MG63 (cell line): Measurements from ENCODE around the gene GASK1A. TPM values are rescaled to one million over a fixed set of nuclear protein-coding genes. Genes with fewer than 3 reads are reported as not detected.
"Not testable (repeated sequence)": the region's sequence is repeated elsewhere in the genome, so short reads cannot be mapped to it uniquely, and the experiment has no call there.

Source experiments
- DNase-seq: peaks from one replicate; pipeline ENCODE4 v3.0.0-alpha.2; 2020
- H3K27me3 ChIP-seq: fragments of 250-450 bp; sonication (Bioruptor Pico); 2 replicates; pipeline ENCODE4 v1.5.1; 2020; ENCODE audit warnings: mild to moderate bottlenecking, moderate library complexity
- H3K36me3 ChIP-seq: fragments of 250-450 bp; sonication (Bioruptor Pico); 2 replicates; pipeline ENCODE4 v1.5.1; 2020; ENCODE audit warnings: mild to moderate bottlenecking, moderate library complexity
- H3K4me3 ChIP-seq: fragments of 250-450 bp; sonication (Bioruptor Pico); 2 replicates; pipeline ENCODE4 v1.5.1; 2020; ENCODE audit warnings: mild to moderate bottlenecking, moderate library complexity
- H3K9me3 ChIP-seq: fragments of 250-450 bp; sonication (Bioruptor Pico); 2 replicates; pipeline ENCODE4 v1.5.1; 2020; ENCODE audit warnings: mild to moderate bottlenecking, moderate library complexity
- total RNA-seq: library from RNA; depleted of rRNA; stranded (reverse); fragments of >200 nt; shearing (Covaris generic); gene quantifications from 2 replicates; pipeline ENCODE4 v1.2.3, GENCODE V29; 2014; ENCODE audit warnings: low replicate concordance

Gene GASK1A
- total RNA-seq, 1 experiment from 2014 or later = not detected

- no peak for DNase-seq
- Histone ChIP-seq H3K9me3 (no peaks in the 10 kb centered on the region), H3K4me3 (no peak overlapping the region), H3K36me3 (no peaks in the 10 kb centered on the region), H3K27me3 (no peaks in the 10 kb centered on the region)
These were observed 53.8 kb downstream of the GASK1A start for GRCh38 chr3:43032646-43033628.

GRCh38 chr3:43034200-43034599 is 55.1 kb downstream of the GASK1A start:
- Histone ChIP-seq H3K4me3 (no peak overlapping the region), H3K36me3 (no peaks in the 10 kb centered on the region), H3K9me3 (no peaks in the 10 kb centered on the region), H3K27me3 (no peaks in the 10 kb centered on the region)
- DNase-seq = no peak

GRCh38 chr3:43034911-43035310 is 55.8 kb downstream of the GASK1A start:
- H3K27me3 ChIP-seq = no peaks in the 10 kb centered on the region
- no peaks in the 10 kb centered on the region for H3K36me3 ChIP-seq
- DNase-seq = no peak
- H3K4me3 ChIP-seq = no peak overlapping the region
- no peaks in the 10 kb centered on the region for H3K9me3 ChIP-seq

- no peaks in the 10 kb centered on the region for H3K9me3 ChIP-seq
- no peak for DNase-seq
- no peaks in the 10 kb centered on the region for H3K36me3 ChIP-seq
These were observed 56.8 kb downstream of the GASK1A start for GRCh38 chr3:43035801-43036365.

GRCh38 chr3:43036621-43037423 is 57.7 kb downstream of the GASK1A start:
- H3K9me3 ChIP-seq = no peaks in the 10 kb centered on the region
- DNase-seq = no peak
- no peaks in the 10 kb centered on the region for H3K27me3 ChIP-seq
- no peaks in the 10 kb centered on the region for H3K36me3 ChIP-seq
- H3K4me3 ChIP-seq = no peak overlapping the region

More at GRCh38 chr3:43035801-43036365, 56.8 kb downstream of the GASK1A start:
- Histone ChIP-seq H3K4me3 (no peak overlapping the region), H3K27me3 (no peaks in the 10 kb centered on the region)

GRCh38 chr3:43038010-43038409 is 58.9 kb downstream of the GASK1A start:
- no peak for DNase-seq
- no peak overlapping the region for H3K4me3 ChIP-seq
- no peaks in the 10 kb centered on the region for H3K9me3 ChIP-seq
- no peaks in the 10 kb centered on the region for H3K27me3 ChIP-seq
- H3K36me3 ChIP-seq = no peaks in the 10 kb centered on the region

GRCh38 chr3:43041517-43041916 is 62.4 kb downstream of the GASK1A start:
- H3K4me3 ChIP-seq = no peak overlapping the region
- no peaks in the 10 kb centered on the region for H3K27me3 ChIP-seq
- DNase-seq = no peak
- no peaks in the 10 kb centered on the region for H3K36me3 ChIP-seq
- H3K9me3 ChIP-seq = no peaks in the 10 kb centered on the region

- DNase-seq = peak; percentile 23
- Histone ChIP-seq H3K9me3 (no peaks in the 10 kb centered on the region), H3K36me3 (no peaks in the 10 kb centered on the region), H3K4me3 (no peak overlapping the region), H3K27me3 (no peaks in the 10 kb centered on the region)
These were observed 64.1 kb downstream of the GASK1A start for GRCh38 chr3:43043071-43043766.

GRCh38 chr3:43043793-43044192 is 64.7 kb downstream of the GASK1A start:
- H3K36me3 ChIP-seq = no peaks in the 10 kb centered on the region
- peak; percentile 41 for DNase-seq
- H3K4me3 ChIP-seq = no peak overlapping the region
- H3K9me3 ChIP-seq = no peaks in the 10 kb centered on the region
- H3K27me3 ChIP-seq = no peaks in the 10 kb centered on the region

- peak; percentile 6 for DNase-seq
- H3K4me3 ChIP-seq, H3K27me3 ChIP-seq, H3K36me3 ChIP-seq, H3K9me3 ChIP-seq: not testable (repeated sequence)
These were observed 66.0 kb downstream of the GASK1A start for GRCh38 chr3:43045079-43045478.

- no peak for DNase-seq
- Histone ChIP-seq H3K36me3 (no peaks in the 10 kb centered on the region), H3K27me3 (no peaks in the 10 kb centered on the region), H3K9me3 (peaks cover 3% of the 10 kb centered on the region), H3K4me3 (no peak overlapping the region)
These were observed 67.5 kb downstream of the GASK1A start for GRCh38 chr3:43046583-43046982.

- no peaks in the 10 kb centered on the region for H3K36me3 ChIP-seq
- H3K27me3 ChIP-seq = no peaks in the 10 kb centered on the region
- no peak for DNase-seq
- H3K9me3 ChIP-seq = peaks cover 3% of the 10 kb centered on the region
- H3K4me3 ChIP-seq = no peak overlapping the region
These were observed 69.4 kb downstream of the GASK1A start for GRCh38 chr3:43048470-43048869.

GRCh38 chr3:43053291-43053690 is 74.2 kb downstream of the GASK1A start:
- Histone ChIP-seq H3K36me3 (no peaks in the 10 kb centered on the region), H3K27me3 (no peaks in the 10 kb centered on the region), H3K9me3 (peaks cover 3% of the 10 kb centered on the region), H3K4me3 (no peak overlapping the region)
- no peak for DNase-seq

GRCh38 chr3:43054754-43055153 is 75.6 kb downstream of the GASK1A start:
- H3K9me3 ChIP-seq = peaks cover 3% of the 10 kb centered on the region
- H3K4me3 ChIP-seq = no peak overlapping the region
- DNase-seq = no peak
- no peaks in the 10 kb centered on the region for H3K27me3 ChIP-seq
- H3K36me3 ChIP-seq = no peaks in the 10 kb centered on the region

- Histone ChIP-seq H3K27me3 (no peaks in the 10 kb centered on the region), H3K9me3 (peaks cover 3% of the 10 kb centered on the region), H3K36me3 (no peaks in the 10 kb centered on the region), H3K4me3 (no peak overlapping the region)
- DNase-seq = no peak
These were observed 76.3 kb downstream of the GASK1A start for GRCh38 chr3:43055393-43055792.
